ENCODE measurements around the gene PSD.
A peak's percentile ranks its signal among the peaks of the same experiment; 100 is the strongest.

PSD gene

DNA sequence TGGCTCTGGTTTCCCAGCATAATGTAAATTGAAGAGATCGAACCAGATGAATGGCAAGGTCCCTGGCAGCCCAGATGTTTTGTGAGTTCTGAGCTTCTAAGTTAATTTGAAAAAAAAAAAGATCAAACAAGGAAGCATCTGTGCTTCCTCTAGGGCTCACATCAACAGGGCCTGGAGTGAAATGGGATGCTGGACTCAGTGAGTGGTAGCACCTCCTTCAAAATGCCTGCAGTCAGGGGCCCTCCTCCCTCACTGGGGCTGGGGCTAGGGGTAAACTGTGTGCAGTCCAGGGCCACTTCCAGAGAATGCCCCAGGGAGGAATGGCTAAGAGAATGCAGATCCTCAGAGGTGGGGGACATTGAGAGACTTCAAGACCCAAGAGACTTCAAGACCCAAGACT is 19.8 kb upstream of the PSD start:
- DNase-seq (ENCODE audit: low spot score) = no peak

GRCh38 chr10:102437515-102437914 is 18.9 kb upstream of the PSD start:
- DNase-seq (ENCODE audit: low spot score) = no peak

- no peak for DNase-seq (ENCODE audit: low spot score)
Observed at GRCh38 chr10:102436312-102436711, 17.7 kb upstream of the PSD start.

- DNase-seq (ENCODE audit: low spot score) = peak; percentile 50
Observed at GRCh38 chr10:102435529-102436233, 17.1 kb upstream of the PSD start.

DNA sequence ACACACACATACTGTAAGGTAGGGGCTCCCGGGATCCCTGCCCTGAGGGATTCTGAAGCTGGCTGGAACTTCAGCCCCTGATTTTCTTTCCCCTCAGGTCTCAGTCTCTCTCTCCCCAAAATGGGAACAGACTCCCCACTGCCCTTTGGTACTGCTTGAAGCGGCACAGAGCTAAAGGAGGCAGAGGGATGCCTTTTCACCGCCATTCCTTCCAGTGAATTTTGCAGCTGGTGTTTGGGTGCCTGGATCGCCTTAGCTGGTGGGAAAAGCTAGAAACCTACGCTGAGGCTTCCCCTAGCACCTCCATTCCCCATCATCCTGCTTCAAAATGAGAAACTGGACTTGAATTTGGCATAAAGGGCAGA is 16.5 kb upstream of the PSD start:
- DNase-seq (ENCODE audit: low spot score) = peak; percentile 43

DNA sequence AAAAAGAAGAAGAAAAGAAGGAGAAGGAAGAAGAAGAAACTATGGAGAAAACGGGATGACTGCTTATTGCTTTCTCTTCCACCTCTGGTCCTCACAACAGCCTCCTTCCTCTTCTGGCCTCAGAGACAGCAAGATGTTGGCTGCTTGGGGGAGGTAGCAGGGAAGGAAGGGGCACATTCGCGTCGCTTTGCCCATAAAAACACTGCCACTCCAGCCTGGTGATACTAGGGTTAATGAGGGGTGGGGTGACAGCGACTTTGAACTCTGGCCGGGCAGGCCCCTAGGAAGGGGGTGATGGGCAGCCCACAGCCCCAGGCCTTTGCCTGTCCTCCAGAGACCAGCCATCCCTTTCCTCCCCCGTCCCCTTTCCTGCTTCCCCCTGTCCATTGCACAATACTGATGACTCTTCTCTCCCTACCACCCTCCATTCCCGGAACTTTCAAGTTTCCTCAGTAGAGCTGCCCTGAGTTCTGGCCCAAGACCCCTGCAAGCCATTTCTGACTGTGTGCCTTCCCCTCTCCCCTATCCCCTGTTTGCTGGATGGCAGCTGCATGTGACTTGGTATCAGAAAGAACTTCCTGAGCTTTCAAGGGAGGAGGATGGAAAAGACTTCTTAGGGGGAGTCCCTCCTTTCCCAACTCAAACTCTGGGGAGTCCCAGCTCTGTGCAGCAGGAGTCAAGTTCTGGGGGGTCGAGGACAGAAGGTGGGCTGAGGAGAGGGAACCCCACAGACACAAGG is 16.0 kb upstream of the PSD start:
- peak; percentile 41 for DNase-seq (ENCODE audit: low spot score)

GRCh38 chr10:102433619-102434046 is 15.0 kb upstream of the PSD start:
- DNase-seq (ENCODE audit: low spot score) = peak; percentile 44

DNA sequence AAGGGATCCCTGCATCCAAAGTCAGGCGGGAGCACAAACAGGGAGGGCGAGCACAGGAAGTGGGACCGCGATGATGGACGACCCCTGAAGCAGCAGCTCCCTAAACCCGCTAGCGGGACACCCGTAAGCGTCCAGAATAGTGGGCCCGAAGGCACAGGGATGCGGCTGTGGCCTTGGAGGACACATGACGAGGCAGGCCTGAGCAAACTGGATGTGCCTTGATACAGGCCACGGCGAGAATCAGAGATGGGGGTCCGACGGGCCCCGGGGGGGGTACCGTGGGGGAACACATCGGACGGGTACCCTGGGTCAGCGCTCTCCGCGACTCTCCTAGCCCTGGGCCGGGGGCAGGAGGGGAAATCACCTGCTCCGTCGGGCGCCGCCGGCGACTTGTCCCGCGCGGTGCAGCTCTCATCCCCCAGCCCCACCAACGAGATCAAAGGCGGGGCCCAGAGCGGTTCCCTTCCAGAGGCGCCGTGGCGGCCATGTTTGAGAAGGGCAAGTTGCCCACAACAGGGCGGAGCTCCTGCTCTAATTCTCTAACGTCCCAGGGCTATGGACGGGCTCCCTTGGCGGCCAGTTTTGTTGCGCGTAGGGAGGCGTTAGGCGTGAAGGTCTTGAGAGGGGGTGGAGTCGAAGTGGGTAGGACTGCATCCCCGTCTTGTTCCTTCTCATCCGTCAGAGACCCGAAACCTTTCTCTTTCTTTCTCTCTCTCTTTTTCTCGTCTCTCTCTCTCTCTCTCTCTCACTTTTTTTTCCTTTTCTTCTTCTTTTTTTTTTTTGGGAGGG is 13.8 kb upstream of the PSD start, which contains the start of gene CUEDC2:
Gene CUEDC2, minus strand, starts transcription at position 413 of the 789 bp plus-strand sequence. CDS start 7,386 bp downstream, outside the sequence.
- DNase-seq (ENCODE audit: low spot score) = peak; percentile 98

GRCh38 chr10:102431452-102432124 is 13.0 kb upstream of the PSD start:
- no peak for DNase-seq (ENCODE audit: low spot score)

DNA sequence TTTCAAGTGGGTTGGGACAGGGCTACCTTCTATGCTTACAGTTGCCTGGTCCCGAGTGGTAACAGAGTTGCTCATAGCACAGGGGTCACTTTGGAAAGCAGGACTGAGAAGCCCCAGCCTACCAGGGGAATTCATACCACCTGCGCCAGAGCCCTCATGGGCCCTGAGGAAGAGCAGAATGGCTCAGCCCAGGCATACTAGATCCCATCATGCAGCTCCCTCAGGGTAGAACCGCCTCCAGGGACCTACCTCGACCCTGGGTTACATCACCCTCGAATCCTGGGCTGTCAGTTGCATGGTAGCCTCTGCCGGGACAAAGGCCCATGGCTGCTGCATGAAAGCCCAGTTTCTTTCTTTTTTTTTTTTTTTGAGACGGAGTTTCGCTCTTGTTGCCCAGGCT is 10.9 kb upstream of the PSD start:
- no peak for DNase-seq (ENCODE audit: low spot score)

DNA sequence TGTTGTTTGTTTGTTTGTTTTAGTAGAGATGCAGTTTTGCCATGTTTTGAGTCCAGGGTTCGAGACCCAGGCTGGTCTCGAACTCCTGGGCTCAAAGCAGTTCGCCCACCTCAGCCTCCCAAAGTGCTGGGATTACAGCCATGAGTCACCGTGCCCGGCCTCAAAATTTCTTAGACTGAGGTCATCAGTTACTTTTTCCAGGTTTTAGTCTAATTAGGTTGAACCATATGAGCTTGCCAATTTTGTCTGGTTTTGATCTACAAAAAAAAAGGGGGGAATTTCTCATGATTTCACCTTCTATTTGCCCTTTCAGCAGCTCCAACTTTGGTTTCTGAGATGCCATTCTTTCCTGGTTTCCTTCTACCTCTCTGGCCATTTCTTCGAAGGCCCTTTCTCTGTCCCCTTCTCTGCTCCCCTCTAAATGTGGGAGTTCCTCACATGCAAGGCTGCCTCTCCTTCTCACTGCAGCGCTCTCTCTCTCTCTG is 8.3 kb upstream of the PSD start:
- no peak for DNase-seq (ENCODE audit: low spot score)

- no peak for DNase-seq (ENCODE audit: low spot score)
Observed at GRCh38 chr10:102425444-102425843, 6.9 kb upstream of the PSD start.

- DNase-seq (ENCODE audit: low spot score) = no peak
Observed at GRCh38 chr10:102424916-102425315, 6.3 kb upstream of the PSD start.

- no peak for DNase-seq (ENCODE audit: low spot score)
Observed at GRCh38 chr10:102424145-102424544, 5.6 kb upstream of the PSD start.

- no peak for DNase-seq (ENCODE audit: low spot score)
Observed at GRCh38 chr10:102423372-102423968, 4.9 kb upstream of the PSD start.

GRCh38 chr10:102422545-102423129 is 4.1 kb upstream of the PSD start:
- DNase-seq (ENCODE audit: low spot score) = peak; percentile 82

- DNase-seq (ENCODE audit: low spot score) = no peak
Observed at GRCh38 chr10:102421757-102422512, 3.4 kb upstream of the PSD start.

- no peak for DNase-seq (ENCODE audit: low spot score)
Observed at GRCh38 chr10:102421507-102421756, 2.8 kb upstream of the PSD start.

DNA sequence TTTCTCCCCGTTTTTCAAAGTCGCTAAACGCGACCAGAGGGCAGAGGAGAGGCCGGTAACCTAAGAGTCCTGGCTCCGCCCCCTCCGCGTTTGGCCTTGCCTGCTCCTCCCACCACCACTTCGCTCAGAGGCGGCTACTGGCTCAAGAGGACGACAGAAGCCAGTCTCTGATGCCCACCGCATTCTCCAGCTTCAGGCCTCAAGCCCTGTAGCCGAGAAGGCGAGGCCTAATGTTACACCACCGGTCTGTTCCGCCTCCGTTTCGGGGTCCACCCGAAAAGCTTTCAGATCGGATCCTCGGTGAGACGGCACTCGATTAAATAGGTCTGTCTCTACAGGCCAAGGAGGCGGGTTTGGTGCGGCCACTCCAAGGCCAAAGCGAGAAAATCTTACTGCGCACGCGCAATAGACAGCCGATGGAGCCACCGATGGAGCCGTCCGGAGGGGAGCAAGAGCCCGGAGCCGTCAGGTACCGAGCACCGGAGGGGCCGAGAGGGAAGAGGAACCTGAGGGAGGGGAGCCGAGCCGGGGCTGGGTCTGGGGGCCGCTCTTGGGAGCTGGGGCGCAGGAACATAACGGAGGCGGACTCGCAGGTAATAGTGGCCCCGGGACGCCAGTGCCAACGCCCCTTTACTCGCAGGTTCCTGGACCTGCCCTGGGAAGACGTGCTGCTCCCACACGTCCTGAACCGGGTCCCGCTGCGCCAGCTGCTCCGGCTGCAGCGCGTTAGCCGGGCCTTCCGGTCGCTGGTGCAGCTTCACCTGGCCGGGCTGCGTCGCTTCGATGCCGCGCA is 2.3 kb upstream of the PSD start, which contains the start of gene FBXL15:
Gene FBXL15, plus strand, starts transcription at position 123 of the 793 bp plus-strand sequence. Its CDS starts 294 bp downstream, at position 417.
- peak; percentile 99 for DNase-seq (ENCODE audit: low spot score)

Measured in ecto neural progenitor cell (in vitro differentiated cells).